ENCODE measurements around the gene ARHGAP1. TPM values are rescaled to one million over a fixed set of nuclear protein-coding genes. Genes with fewer than 3 reads are reported as not detected.

Gene ARHGAP1
- 68.4 TPM for total RNA-seq
- long read RNA-seq, transcript ARHGAP1-201 (13 exons, 3,375 nt), result major isoform, 10 of 27 reads
- long read RNA-seq, partial matches to known transcripts, result 3 of 27 reads
- long read RNA-seq, other reads (novel, unspliced or antisense), result 14 of 27 reads

DNA sequence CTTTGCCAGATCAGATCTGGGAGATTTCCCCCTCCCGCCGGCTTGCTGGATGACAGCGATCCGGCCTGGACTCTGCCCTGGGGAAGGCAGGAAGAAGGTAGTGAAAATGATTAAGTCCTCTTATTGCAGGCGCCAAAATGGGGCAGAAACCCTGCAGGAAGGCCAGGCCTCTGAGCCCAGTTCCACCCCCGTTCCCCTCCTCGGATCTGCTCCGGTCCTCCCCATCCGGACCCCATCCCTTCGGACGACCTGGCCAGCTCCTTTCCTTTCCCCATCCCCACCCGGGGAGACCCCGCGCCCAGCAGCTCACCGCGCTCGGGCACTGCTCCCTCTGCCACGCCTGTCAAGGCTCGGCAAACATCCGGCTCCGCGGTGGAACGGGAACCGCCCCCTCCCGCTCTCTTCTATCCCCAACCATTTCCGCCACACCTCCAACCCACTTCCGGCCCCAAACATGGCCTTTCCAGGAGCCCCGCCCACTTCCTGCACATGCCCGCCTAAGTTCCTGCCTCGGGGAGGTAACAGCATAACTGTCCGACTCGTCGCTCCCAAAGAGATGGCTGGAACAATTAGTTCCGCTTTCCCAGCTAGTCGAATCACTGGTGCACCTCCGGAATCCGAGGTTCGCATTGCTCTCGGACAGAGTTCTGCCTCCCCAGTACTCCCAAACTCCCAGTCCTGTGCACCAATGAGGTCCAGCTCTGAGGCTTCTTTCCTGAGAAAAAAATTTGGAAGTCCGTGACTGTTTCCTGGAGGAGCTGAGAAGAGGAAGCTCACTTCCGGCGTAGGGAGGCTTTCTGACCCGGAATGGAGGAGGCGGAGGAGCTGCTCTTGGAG is at the start of gene ARHGAP1, which contains the start of gene ZNF408:
TSS of gene ARHGAP1 (minus strand) at position 379 of the 837 bp plus-strand sequence. CDS start 4,512 bp downstream, outside the sequence.
TSS of gene ZNF408 (plus strand) at position 791 of the 837 bp plus-strand sequence. CDS start at position 808, 17 bp downstream.
- ATAC-seq (peak; percentile 96), DNase-seq (ENCODE audit: missing footprints) (peak; percentile 99)
- intact Hi-C loops (cut with DNase I), result loop anchor here (2.0 kb wide), 1 partner anchor 52 kb away; no protein-coding TSS in a partner anchor

DNA sequence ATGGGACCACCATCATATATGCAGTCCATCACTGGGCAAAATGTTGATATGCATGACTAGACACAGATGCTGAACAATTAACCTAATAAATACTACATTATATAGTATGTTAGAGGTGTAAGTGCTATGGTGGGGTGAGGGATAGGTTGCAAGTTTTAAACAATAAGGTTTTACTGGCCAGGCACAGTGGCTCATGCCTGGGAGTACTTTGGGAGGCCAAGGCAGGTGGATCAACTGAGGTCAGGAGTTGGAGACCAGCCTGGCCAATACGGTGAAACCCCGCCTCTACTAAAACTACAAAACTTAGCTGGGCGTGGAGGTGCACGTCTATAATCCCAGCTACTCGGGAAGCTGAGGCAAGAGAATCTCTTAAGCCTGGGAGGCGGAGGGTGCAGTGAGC is 46.7 kb upstream of the ARHGAP1 start:
- no peak for DNase-seq (ENCODE audit: missing footprints)
- ATAC-seq, result no peak
- intact Hi-C loops (cut with DNase I), result no loop called here

DNA sequence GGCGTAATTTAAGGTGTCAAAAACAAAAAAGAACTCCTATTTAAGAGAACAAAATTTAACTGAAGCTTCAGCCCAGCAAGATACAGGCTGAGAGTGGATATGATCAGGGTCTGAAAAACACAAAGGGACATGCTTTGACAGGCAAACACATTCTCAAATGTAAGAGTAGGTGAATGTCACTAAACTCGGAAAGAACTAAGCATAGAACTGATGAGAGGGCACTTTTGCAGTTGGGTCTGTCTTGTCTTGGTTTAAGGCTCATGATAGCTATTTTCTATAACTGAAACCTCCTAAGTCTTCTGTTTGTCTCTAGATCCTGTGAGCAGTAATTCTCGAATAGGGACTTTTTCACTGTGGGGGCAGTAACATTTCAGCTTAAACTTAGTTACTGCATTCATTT is 45.6 kb upstream of the ARHGAP1 start:
- DNase-seq (ENCODE audit: missing footprints) (no peak), ATAC-seq (no peak)
- intact Hi-C loops (cut with DNase I), result no loop called here

DNA sequence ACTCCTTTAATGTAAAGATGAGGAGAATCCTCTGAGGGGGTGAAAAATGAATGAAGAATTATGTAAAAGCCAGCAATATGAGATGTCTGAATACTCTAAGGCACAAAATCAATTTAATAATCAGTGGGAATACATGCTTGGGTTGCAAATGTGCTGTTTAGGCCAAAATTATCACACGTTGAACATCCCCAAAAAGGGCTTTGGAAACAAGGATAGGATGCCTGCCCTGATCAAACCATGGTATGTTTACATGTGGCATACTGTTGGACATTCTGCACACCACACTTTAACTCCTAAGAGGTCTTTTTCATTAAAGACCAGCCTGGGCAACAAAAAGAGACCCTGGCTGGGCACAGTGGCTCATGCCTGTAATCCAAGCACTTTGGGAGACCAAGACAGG is 44.9 kb upstream of the ARHGAP1 start:
- intact Hi-C loops (cut with DNase I), result no loop called here
- DNase-seq (ENCODE audit: missing footprints) (no peak), ATAC-seq (no peak)

DNA sequence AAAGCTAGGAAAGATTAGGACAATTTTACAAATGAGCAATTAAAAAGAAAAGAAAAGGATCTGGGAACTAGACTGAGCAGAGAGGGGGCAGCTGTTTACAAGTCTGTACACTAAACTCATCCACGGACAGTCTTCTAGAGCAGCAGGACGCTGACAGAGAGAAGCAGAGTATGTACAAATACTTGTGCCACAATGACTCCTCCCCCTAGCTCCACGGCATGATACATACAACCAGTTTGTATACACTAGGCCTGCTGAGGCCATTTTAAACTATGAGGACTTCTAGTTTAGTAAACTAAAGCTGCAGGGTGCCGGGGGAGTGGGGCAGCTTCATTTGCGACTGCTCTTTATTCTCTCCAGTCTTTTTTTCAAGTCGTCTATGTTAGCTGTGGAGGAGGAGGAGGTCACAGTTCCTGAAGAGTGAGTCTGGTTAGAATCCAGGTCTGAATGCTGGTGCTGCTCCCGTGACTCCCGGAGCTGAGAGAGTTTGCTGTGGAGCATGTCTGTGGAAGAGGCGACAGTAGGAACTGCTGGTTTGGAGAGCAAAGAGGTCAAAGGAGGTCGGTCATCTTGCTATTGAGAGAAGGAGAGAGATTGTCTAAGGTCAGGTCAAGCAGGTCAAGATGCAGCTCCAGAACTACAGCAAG is 43.4 kb upstream of the ARHGAP1 start:
- DNase-seq (ENCODE audit: missing footprints), result no peak
- intact Hi-C loops (cut with DNase I), result no loop called here
- no peak for ATAC-seq

DNA sequence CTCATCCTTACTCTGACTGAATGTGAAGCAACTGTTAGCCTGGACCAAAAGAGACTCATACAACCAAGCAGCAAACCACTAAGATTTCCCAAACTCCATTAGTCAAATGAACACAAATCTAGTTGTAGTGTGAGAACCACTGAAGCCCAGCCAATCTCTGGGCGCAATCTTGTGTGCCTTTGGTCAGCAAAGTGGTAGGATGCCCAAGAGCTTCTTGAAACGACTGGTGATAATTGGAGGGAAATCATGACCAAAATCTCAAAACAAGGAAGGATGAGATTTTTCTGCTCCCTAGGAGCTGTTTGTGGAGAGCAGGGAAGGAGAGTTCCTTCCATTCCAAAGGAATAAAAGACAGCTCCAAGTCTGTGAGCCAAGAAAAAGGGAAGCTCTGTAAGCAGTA is 42.6 kb upstream of the ARHGAP1 start:
- intact Hi-C loops (cut with DNase I), result no loop called here
- no peak for DNase-seq (ENCODE audit: missing footprints)
- ATAC-seq, result no peak

DNA sequence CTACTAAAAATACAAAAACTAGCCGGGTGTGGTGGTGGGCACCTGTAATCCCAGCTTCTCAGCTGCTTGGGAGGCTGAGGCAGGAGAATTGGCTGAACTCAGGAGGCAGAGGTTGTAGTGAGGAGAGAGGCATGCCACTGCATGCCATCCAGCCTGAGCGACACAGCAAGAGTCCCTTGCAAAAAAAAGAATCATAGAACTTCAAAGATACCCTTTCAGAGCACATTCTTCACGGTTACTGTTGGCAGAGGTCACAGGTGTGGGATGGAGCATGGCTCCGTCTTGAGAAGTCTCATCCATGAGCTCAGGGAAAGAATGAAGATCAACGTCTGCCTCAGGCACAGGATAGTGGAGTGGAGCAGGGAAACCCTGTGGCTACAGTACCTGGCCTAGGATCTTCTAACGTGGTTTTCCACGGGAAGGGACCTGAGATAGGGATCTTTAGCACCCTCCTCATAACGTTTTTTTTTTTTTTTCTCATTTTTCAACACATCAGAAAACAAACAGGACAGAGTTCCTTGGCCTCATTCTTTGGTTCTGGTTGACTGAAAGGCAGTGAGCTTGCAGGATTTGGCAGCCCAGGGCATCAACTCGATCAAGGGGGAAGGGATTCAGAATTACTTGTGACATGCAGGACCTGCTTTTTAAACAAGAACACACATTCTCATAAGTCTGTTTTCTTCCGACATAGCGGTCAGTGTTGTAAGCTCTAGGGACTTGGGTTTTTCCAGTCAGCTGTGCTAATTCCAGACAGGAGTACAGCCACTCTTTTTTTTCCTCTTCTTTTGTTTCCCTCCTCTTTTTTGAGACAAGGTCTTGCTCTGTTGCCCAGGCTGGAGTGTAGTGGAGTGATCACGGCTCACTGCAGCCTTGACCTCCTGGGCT is 41.4 kb upstream of the ARHGAP1 start:
- intact Hi-C loops (cut with DNase I), result no loop called here
- ATAC-seq, result no peak
- DNase-seq (ENCODE audit: missing footprints), result no peak

DNA sequence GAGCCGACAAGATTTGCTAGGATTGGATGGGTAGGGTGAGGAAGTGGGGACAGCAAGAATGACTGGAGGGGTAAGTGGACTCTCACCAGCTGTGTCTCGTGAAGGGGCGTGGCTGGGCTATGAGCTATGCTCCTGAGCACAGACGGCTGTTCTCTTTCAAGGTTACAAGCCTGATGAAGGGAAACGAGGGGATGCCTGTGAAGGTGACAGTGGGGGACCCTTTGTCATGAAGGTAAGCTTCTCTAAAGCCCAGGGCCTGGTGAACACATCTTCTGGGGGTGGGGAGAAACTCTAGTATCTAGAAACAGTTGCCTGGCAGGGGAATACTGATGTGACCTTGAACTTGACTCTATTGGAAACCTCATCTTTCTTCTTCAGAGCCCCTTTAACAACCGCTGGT is 38.5 kb upstream of the ARHGAP1 start:
- intact Hi-C loops (cut with DNase I), result no loop called here
- ATAC-seq (no peak), DNase-seq (ENCODE audit: missing footprints) (no peak)

DNA sequence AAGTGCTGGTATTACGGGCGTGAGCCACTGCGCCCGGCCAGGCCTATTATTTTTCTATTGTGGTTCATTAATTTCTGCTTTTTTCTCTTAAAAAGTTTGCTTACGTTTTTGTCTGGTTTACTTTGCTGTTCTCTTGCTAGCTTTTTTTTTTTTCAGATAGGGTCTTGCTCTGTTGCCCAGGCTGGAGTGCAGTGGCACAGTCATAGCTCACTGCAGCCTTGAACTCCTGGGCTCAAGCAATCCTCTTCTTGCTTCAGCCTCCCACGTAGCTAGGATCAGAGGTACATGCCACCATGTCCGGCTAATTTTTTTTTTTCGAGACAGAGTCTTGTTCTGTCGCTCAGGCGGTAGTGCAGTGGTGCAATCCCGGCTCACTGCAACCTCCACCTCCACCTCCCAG is 37.3 kb upstream of the ARHGAP1 start:
- DNase-seq (ENCODE audit: missing footprints) (no peak), ATAC-seq (no peak)
- intact Hi-C loops (cut with DNase I), result no loop called here

DNA sequence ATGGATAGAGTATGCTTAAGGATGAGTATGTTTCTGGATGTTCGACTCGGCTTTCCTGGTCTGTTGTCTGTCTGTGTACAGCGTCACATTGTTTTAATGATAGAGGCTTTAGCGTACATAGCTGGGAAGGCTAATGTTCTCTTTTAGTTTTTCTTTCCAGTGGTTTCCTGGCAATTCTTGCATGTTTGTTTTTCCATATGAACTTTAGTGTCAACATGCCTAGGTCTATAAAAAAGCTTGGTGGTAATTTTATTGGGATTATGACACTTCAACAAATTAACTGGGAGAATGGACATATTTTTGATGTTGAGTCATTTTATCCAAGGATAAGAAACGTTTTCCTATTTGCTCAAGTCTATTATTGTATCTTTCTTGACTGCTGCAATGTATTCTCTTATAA is 36.2 kb upstream of the ARHGAP1 start:
- intact Hi-C loops (cut with DNase I), result no loop called here
- ATAC-seq (no peak), DNase-seq (ENCODE audit: missing footprints) (no peak)

DNA sequence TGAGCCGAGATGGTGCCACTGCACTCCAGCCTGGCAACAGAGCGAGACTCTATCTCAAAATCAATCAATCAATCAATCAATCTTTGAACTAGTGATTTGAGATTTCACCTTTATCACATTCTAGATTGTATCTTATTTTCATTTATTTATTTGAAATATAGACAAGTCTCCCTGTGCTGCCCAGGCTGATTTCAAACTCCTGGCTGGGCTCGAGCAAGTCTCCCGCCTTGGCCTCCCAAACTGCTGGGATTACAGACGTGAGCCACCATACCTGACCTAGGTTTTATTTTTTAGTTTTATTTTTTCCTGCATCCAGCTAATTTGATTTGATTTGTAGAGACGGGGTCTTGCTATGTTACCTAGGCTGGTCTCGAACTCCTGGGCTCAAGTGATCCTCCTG is 35.7 kb upstream of the ARHGAP1 start:
- intact Hi-C loops (cut with DNase I), result no loop called here
- DNase-seq (ENCODE audit: missing footprints) (no peak), ATAC-seq (no peak)

DNA sequence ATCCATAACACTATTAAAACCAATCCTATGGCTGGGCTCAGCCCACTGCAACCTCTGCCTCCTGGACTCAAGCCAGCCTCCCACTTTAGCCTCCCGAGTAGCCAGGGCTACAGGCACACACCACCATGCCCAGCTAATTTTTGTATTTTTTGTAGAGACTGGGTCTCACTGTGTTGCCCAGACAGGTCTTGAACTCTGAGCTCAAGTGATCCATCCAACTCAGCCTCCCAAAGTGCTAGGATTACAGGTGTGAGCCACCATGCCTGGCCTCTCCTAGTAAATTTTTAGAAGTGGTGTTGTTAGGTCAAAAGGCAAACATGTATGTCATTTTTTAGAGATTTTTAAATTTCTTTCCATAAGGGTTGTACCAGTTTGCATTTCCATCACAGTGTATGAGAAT is 32.8 kb upstream of the ARHGAP1 start:
- DNase-seq (ENCODE audit: missing footprints) (no peak), ATAC-seq (no peak)
- intact Hi-C loops (cut with DNase I), result no loop called here

DNA sequence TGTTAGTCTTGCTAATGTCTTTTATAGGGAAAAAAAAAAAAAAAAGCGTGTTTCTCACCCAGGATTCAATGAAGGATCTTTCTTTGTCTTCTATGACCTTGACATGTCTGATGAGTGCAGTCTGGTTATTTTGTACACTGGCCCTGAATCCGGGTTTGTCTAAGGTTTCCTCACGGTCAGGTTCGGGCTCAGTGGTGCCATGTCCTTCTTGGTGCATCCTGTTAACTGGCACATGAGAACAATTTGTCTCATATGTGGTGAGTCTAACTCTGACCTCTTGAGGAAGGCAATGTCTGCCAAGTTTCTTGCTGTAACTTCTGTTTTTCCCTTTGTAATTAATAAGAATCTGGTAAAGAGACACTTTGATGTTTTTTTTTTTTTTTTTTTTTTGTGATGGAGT is 31.1 kb upstream of the ARHGAP1 start:
- DNase-seq (ENCODE audit: missing footprints), result no peak
- ATAC-seq, result no peak
- intact Hi-C loops (cut with DNase I), result no loop called here

DNA sequence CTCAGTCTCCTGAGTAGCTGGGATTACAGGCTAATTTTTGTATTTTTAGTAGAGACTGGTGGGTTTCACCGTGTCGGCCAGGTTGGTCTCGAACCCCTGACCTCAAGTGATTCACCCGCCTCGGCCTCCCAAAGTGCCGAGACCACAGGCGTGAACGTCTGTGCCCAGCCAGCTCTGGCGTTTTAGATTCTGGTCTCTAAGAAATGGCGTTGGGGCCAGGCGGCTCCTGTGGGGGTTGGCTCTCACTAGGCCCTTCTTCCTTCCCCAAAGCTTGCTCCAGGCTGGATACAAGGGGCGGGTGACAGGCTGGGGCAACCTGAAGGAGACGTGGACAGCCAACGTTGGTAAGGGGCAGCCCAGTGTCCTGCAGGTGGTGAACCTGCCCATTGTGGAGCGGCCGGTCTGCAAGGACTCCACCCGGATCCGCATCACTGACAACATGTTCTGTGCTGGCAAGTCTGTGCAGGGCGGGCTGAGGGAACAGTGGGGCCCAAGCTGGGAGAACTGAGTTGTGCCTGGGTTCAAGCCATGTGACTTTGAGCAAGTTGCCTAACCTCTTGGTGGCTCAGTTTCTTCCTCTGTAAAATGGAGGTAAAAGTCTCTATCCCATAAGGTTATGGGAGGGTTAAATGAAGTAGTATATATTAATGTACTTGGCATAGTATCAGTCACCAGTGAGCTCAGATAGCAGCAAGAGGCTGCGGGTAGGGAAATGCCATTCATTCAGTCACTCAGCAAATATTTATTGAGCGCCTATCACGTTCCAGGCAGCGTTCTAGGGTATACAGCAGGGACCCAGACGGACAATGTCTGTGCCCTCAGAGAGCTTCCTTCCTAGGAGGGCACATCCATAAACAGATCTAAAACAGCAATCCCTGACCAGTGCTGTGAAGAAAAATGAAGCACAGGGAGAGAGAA is 28.9 kb upstream of the ARHGAP1 start:
- ATAC-seq (no peak), DNase-seq (ENCODE audit: missing footprints) (no peak)
- intact Hi-C loops (cut with DNase I), result no loop called here

DNA sequence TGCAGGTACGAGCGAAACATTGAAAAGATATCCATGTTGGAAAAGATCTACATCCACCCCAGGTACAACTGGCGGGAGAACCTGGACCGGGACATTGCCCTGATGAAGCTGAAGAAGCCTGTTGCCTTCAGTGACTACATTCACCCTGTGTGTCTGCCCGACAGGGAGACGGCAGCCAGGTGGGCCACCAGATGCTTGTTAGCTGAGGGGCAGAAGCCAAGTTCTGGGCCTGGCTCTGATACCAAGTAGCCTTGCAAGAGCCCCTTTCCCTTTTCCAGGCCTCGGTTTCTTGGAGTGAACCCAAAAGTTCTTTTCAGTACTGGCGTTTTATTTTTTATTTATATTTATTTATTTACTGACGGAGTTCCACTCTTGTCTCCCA is 28.2 kb upstream of the ARHGAP1 start:
- ATAC-seq (no peak), DNase-seq (ENCODE audit: missing footprints) (no peak)
- intact Hi-C loops (cut with DNase I), result no loop called here

DNA sequence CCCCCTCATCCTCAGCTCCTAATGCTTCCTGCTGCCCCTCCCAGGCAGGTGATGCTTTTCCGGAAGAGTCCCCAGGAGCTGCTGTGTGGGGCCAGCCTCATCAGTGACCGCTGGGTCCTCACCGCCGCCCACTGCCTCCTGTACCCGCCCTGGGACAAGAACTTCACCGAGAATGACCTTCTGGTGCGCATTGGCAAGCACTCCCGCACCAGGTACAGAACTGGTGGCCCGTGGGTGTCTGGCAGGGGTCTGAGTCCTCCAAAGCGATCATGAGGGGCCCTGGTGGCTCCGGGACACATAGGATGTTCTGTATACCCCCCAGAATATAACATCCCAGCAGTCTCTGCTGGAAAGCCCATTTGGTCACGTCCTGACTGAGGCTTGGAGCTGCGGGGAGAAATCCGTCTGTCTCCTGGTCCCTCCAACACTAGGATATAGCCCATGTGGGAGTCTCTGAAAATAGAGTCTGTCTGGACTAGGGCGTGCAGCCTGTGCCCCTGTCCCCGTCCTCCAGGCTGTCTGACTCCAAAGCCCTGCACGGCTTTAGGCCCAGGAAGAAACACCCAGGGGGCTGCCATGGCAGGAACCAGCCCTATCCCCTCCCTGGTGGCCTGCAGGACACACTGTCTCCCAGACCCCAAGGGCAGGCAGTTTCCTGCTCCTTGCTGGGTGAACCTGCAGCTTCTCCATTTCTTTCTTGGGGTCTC is 27.7 kb upstream of the ARHGAP1 start:
- ATAC-seq (peak; percentile 13), DNase-seq (ENCODE audit: missing footprints) (no peak)
- intact Hi-C loops (cut with DNase I), result no loop called here

DNA sequence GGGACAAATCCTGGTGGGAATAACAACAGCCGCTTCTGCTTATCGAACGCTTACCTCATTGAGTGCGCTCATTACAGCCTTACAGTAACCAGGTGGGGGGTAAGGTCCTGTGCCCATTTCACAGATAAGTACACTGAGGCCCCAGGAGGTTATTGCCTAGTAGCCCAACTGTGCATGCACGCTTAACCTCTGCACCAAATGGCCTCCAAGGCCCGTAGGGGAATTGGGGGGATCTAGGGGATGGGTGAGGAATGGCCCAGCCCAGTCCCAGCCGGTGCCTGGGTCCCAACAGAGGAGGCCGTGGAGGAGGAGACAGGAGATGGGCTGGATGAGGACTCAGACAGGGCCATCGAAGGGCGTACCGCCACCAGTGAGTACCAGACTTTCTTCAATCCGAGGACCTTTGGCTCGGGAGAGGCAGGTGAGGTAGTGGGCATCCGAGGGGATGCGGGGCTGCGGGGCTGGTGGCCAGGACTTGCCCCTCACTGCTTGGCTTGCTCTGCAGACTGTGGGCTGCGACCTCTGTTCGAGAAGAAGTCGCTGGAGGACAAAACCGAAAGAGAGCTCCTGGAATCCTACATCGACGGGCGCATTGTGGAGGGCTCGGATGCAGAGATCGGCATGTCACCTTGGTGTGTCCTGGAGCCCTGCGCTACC is 25.9 kb upstream of the ARHGAP1 start:
- ATAC-seq (no peak), DNase-seq (ENCODE audit: missing footprints) (no peak)
- intact Hi-C loops (cut with DNase I), result no loop called here

Measured in Right ventricle myocardium inferior (tissue), 1 donor.